ENCODE measurements around the gene MEGF9. TPM values are rescaled to one million over a fixed set of nuclear protein-coding genes. Genes with fewer than 3 reads are reported as not detected.

The MEGF9 gene
- total and polyA plus RNA-seq, 4 donors: 15.5 to 27.4 (median 19.3) TPM

DNA sequence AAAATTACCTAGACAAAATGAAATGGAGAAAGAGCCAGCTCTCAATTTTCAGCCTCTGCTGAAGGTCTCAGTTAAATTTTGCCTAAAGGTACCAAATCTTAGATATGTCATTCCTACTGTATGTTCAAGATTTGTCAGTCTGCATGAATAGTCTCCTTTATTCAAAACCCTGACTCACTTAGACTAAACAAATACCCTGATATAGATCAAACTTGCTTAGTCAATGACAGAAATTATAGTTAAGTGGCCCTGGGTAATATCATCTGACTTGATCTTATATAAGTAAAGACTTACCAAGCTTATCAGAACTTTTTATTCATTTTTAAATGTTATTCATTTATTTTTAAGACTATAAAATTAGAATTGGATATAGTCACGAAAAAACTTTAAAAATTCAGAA is 12.2 kb downstream of the MEGF9 start:
- 95% methylated on average over 1 of the region's 1 CpG for WGBS
- Histone ChIP-seq H3K9ac (ENCODE audit: low read depth in 1 of 2, low read length in 2 of 2) (no peak overlapping the region), H3K9me3 (ENCODE audit: control insufficient read depth in 4 of 4, low read length in 3 of 4) (no peaks in the 10 kb centered on the region), H3K27me3 (ENCODE audit: control insufficient read depth in 4 of 4, insufficient read depth in 4 of 4, low read length in 3 of 4) (no peaks in the 10 kb centered on the region), H3K36me3 (ENCODE audit: control insufficient read depth in 4 of 4, insufficient read depth in 3 of 4, low read depth in 1 of 4, low read length in 3 of 4) (no peaks in the 10 kb centered on the region), H3K4me1 (ENCODE audit: control insufficient read depth in 4 of 4, insufficient read depth in 4 of 4, low read length in 3 of 4) (peaks cover 7 to 34% (median 13%) of the 10 kb centered on the region in 4 donors), H3K27ac (ENCODE audit: low read depth in 1 of 2, low read length in 2 of 2) (no peak overlapping the region), H3K4me3 (ENCODE audit: low read depth in 1 of 3, low read length in 3 of 3) (no peak overlapping the region)
- TF ChIP-seq EGR1 (IDR thresholded peaks at IDR 0.05; ENCODE audit: low read depth in 2 of 2): no peak
- TF ChIP-seq FOXA2 (IDR thresholded peaks at IDR 0.05): no peak
- TF ChIP-seq, protein P1, sequence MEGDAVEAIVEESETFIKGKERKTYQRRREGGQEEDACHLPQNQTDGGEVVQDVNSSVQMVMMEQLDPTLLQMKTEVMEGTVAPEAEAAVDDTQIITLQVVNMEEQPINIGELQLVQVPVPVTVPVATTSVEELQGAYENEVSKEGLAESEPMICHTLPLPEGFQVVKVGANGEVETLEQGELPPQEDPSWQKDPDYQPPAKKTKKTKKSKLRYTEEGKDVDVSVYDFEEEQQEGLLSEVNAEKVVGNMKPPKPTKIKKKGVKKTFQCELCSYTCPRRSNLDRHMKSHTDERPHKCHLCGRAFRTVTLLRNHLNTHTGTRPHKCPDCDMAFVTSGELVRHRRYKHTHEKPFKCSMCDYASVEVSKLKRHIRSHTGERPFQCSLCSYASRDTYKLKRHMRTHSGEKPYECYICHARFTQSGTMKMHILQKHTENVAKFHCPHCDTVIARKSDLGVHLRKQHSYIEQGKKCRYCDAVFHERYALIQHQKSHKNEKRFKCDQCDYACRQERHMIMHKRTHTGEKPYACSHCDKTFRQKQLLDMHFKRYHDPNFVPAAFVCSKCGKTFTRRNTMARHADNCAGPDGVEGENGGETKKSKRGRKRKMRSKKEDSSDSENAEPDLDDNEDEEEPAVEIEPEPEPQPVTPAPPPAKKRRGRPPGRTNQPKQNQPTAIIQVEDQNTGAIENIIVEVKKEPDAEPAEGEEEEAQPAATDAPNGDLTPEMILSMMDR (IDR thresholded peaks at IDR 0.05; ENCODE audit: low read depth, low read length, missing input control): no peak
- no peak for TF ChIP-seq FOXA1 (IDR thresholded peaks at IDR 0.05)
- TF ChIP-seq GABPA (IDR thresholded peaks at IDR 0.05 in 1 of 2, conservative IDR thresholded peaks at IDR 0.05 in 1 of 2): no peak
- TF ChIP-seq RAD21 (IDR thresholded peaks at IDR 0.05): no peak
- TF ChIP-seq HNF4G (IDR thresholded peaks at IDR 0.05): no peak
- TF ChIP-seq TAF1 (conservative IDR thresholded peaks at IDR 0.05): no peak
- no peak for TF ChIP-seq YY1 (IDR thresholded peaks at IDR 0.05)
- no peak for TF ChIP-seq JUND (IDR thresholded peaks at IDR 0.05)
- TF ChIP-seq RXRA (IDR thresholded peaks at IDR 0.05): no peak
- TF ChIP-seq, protein P2, sequence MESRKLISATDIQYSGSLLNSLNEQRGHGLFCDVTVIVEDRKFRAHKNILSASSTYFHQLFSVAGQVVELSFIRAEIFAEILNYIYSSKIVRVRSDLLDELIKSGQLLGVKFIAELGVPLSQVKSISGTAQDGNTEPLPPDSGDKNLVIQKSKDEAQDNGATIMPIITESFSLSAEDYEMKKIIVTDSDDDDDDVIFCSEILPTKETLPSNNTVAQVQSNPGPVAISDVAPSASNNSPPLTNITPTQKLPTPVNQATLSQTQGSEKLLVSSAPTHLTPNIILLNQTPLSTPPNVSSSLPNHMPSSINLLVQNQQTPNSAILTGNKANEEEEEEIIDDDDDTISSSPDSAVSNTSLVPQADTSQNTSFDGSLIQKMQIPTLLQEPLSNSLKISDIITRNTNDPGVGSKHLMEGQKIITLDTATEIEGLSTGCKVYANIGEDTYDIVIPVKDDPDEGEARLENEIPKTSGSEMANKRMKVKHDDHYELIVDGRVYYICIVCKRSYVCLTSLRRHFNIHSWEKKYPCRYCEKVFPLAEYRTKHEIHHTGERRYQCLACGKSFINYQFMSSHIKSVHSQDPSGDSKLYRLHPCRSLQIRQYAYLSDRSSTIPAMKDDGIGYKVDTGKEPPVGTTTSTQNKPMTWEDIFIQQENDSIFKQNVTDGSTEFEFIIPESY (IDR thresholded peaks at IDR 0.05): no peak
- no peak for TF ChIP-seq NR2F2 (IDR thresholded peaks at IDR 0.05)
- TF ChIP-seq, protein P3, sequence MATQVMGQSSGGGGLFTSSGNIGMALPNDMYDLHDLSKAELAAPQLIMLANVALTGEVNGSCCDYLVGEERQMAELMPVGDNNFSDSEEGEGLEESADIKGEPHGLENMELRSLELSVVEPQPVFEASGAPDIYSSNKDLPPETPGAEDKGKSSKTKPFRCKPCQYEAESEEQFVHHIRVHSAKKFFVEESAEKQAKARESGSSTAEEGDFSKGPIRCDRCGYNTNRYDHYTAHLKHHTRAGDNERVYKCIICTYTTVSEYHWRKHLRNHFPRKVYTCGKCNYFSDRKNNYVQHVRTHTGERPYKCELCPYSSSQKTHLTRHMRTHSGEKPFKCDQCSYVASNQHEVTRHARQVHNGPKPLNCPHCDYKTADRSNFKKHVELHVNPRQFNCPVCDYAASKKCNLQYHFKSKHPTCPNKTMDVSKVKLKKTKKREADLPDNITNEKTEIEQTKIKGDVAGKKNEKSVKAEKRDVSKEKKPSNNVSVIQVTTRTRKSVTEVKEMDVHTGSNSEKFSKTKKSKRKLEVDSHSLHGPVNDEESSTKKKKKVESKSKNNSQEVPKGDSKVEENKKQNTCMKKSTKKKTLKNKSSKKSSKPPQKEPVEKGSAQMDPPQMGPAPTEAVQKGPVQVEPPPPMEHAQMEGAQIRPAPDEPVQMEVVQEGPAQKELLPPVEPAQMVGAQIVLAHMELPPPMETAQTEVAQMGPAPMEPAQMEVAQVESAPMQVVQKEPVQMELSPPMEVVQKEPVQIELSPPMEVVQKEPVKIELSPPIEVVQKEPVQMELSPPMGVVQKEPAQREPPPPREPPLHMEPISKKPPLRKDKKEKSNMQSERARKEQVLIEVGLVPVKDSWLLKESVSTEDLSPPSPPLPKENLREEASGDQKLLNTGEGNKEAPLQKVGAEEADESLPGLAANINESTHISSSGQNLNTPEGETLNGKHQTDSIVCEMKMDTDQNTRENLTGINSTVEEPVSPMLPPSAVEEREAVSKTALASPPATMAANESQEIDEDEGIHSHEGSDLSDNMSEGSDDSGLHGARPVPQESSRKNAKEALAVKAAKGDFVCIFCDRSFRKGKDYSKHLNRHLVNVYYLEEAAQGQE (IDR thresholded peaks at IDR 0.05): no peak
- DNase-seq (ENCODE audit: low spot score): no peak

DNA sequence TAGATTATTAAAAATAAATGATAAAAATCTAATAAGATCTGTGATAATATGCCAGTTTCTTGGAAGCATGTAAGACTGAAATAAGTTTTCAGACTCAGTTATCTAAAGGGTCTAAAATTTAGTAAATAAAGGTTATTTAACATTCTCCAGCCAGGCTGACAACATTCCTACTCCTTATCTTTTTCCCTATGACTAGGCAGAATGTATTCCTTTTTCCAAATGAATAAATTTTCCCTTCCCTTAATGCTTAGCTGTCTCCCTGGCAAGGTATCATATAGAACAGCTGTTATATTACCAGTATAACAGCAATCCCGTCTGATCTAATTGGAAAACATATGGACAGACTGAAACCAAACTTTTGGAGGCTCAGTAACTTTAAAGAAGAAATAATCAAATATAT is 13.0 kb downstream of the MEGF9 start:
- no peak for DNase-seq (ENCODE audit: low spot score)
- Histone ChIP-seq H3K4me3 (ENCODE audit: low read depth in 1 of 3, low read length in 3 of 3) (no peak overlapping the region), H3K27ac (ENCODE audit: low read depth in 1 of 2, low read length in 2 of 2) (no peak overlapping the region), H3K36me3 (ENCODE audit: control insufficient read depth in 4 of 4, insufficient read depth in 3 of 4, low read depth in 1 of 4, low read length in 3 of 4) (no peaks in the 10 kb centered on the region), H3K9me3 (ENCODE audit: control insufficient read depth in 4 of 4, low read length in 3 of 4) (no peaks in the 10 kb centered on the region), H3K27me3 (ENCODE audit: control insufficient read depth in 4 of 4, insufficient read depth in 4 of 4, low read length in 3 of 4) (no peaks in the 10 kb centered on the region), H3K4me1 (ENCODE audit: control insufficient read depth in 4 of 4, insufficient read depth in 4 of 4, low read length in 3 of 4) (peaks cover 4 to 26% (median 7%) of the 10 kb centered on the region in 4 donors), H3K9ac (ENCODE audit: low read depth in 1 of 2, low read length in 2 of 2) (no peak overlapping the region)
- WGBS: 89% methylated on average over 1 of the region's 1 CpG
- TF ChIP-seq JUND (IDR thresholded peaks at IDR 0.05) (no peak), NR2F2 (IDR thresholded peaks at IDR 0.05) (no peak), SP1 (IDR thresholded peaks at IDR 0.05) (no peak), RAD21 (IDR thresholded peaks at IDR 0.05) (no peak), HNF4A (conservative IDR thresholded peaks at IDR 0.05) (no peak)
- TF ChIP-seq, protein P3 (IDR thresholded peaks at IDR 0.05): no peak
- TF ChIP-seq, protein P1 (IDR thresholded peaks at IDR 0.05; ENCODE audit: low read depth, low read length, missing input control): no peak
- TF ChIP-seq, protein P4, sequence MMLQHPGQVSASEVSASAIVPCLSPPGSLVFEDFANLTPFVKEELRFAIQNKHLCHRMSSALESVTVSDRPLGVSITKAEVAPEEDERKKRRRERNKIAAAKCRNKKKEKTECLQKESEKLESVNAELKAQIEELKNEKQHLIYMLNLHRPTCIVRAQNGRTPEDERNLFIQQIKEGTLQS (IDR thresholded peaks at IDR 0.05): no peak
